Adipocyte (in vitro differentiated cells): ENCODE measurements around the gene SLC30A7.

Experiments
- DNase-seq: peaks from one replicate; pipeline ENCODE4 v3.0.0-alpha.2; 2015; ENCODE audit warnings: low read depth
- H3K27me3 ChIP-seq: replicated peaks from 2 replicates; pipeline ENCODE4 v1.7.0; 2013; ENCODE audit warnings: mild to moderate bottlenecking, low read length, moderate library complexity; ENCODE audit not compliant: control insufficient read depth, insufficient read depth
- H3K36me3 ChIP-seq: 2 replicates; pipeline ENCODE4 v1.7.0; 2013; ENCODE audit warnings: low read length, mild to moderate bottlenecking, moderate library complexity; ENCODE audit not compliant: control insufficient read depth, insufficient read depth, severe bottlenecking
- H3K4me1 ChIP-seq: 2 replicates; pipeline ENCODE4 v1.7.0; 2013; ENCODE audit warnings: mild to moderate bottlenecking, low read length, moderate library complexity; ENCODE audit not compliant: control insufficient read depth, insufficient read depth
- H3K4me3 ChIP-seq: 2 replicates; pipeline ENCODE4 v1.7.0; 2013; ENCODE audit warnings: mild to moderate bottlenecking, low read length, moderate library complexity
- H3K9ac ChIP-seq: 2 replicates; pipeline ENCODE4 v1.7.0; 2013; ENCODE audit warnings: mild to moderate bottlenecking, low read length, moderate library complexity
- H3K9me3 ChIP-seq: 2 replicates; pipeline ENCODE4 v1.7.0; 2013; ENCODE audit warnings: mild to moderate bottlenecking, low read length, moderate library complexity; ENCODE audit not compliant: control insufficient read depth

SLC30A7 gene

DNA sequence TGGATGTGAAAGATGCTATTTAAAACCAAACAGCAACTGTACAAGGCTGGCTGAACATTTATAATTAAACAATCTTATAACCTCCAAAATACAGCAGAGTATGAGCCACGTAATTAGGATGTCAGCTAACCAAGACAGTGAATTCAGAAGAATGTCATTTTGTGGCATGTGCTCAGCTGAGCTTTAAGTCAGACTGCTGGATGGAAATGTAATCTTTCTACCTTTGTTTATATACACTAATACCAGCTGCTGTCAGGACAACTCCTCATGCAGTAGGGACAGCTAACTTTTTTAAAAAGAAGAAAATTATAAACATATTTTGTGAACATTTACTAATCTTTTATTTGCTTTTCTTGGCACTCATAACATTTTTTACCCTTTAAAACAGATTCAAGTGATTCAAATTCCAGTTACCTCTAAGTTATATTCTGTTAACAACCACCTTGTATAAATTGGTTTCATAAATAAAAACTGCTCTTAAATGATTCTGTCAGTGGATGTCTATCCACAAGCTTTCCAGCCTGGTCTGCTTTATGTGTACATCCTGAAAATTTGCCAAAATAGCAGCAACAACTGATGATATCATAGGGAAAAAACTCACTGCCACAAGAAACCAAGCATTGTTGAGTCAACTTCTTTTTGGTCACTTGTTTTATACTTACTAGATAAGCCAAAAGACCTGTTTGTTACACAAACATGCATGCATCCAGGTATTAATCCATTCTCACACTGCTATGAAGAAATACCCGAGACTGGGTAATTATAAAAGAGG is 93.6 kb downstream of the SLC30A7 start:
- peaks cover 8% of the 10 kb centered on the region for H3K4me1 ChIP-seq
- DNase-seq: peak; percentile 86
- H3K27me3 ChIP-seq: no peaks in the 10 kb centered on the region
- H3K36me3 ChIP-seq: peaks cover 23% of the 10 kb centered on the region
- H3K9ac ChIP-seq: no peak overlapping the region
- no peak overlapping the region for H3K4me3 ChIP-seq
- H3K9me3 ChIP-seq: no peaks in the 10 kb centered on the region

DNA sequence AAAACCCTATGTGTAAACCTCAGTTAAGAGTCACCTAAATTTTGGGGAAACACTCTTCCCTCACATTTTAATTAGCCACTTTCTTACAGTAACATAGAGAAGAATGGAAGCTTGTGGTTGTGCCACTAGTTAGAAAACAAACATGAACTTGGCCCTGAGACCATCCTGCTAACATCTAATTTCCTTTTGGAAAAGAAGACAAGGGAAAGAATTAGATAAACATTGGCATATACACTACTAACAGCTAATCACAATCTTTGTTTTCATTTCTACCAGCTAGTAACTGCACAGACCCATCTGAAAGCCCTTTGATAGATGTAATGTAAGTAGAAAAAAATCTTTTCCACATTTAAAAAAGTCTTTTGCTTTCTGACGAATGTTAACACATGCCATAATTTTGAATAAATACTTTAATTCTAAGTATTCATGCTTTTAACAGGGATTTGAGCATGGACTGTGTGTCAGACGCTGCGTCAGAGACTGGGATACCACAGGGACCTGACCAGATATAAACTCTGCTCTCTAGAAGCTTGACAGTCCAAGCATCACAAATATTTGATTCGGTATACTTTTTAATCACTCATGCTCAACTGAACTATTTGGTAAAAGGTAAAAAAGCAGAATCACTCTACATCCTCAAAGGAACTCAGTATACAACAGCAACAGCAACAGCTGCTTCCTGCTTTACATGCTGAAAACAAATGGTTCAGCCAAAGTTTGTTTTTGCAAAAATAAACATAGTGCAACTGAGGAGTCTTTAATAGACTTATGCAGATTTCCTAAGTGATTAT is 99.5 kb downstream of the SLC30A7 start:
- Histone ChIP-seq H3K4me1 (peaks cover 5% of the 10 kb centered on the region), H3K36me3 (peaks cover 25% of the 10 kb centered on the region), H3K4me3 (no peak overlapping the region), H3K27me3 (no peaks in the 10 kb centered on the region), H3K9ac (no peak overlapping the region), H3K9me3 (no peaks in the 10 kb centered on the region)
- DNase-seq: no peak

DNA sequence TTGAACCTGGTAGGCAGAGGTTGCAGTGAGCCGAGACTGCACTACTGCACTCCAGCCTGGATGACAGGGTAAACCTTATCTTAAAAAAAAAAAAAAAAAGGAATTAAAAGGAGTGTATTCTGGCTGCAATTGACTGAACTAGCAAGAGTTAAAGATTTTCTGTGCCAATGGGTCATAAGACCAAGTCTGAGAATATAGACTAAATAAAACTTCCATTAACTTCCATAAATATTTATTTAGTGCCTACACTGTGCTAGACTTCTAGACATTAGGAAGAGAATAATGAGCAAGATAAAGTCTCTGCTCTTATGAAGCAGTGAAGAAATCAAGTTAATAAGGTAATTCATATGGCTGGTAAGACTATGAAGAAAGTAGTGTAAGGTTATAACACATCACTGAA is 102.5 kb downstream of the SLC30A7 start:
- H3K4me1 ChIP-seq: peaks cover 17% of the 10 kb centered on the region
- H3K36me3 ChIP-seq: peaks cover 24% of the 10 kb centered on the region
- no peaks in the 10 kb centered on the region for H3K9me3 ChIP-seq
- no peaks in the 10 kb centered on the region for H3K27me3 ChIP-seq
- no peak for DNase-seq
- no peak overlapping the region for H3K9ac ChIP-seq
- no peak overlapping the region for H3K4me3 ChIP-seq

DNA sequence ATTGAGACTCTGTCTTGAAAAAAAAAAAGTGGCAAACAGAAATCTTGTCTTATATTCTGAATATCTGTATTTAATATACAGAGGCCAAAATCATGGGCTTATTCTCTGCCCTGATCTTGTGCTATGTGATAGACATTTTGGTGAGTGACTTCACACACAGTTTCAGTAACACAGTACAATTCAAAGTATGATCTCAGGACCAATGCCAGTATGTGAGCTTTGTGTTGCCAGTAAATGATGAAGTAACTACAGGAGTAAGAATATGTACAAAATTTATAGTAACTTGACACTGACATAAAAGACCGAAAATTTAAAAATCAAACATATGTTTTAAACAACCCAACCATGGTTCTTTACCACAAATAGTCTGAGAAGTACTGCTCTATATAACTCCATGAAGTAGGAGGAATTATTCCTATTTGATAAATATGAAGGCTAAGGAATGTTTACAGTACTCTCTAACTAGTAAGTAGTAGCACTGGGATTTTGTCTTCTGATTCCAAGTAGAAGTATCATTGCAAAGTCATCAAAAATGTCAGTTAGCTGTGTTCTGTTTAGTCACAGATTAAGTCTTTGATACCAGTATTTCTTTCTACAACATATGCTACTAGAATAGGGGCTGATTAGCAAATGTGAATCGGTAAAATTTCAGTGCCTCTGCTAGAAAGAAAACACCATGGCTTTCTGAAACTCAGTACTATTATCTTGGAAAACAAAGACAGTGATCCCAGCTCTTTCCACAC is 104.4 kb downstream of the SLC30A7 start:
- Histone ChIP-seq H3K4me3 (no peak overlapping the region), H3K27me3 (no peaks in the 10 kb centered on the region), H3K9ac (no peak overlapping the region), H3K36me3 (peaks cover 24% of the 10 kb centered on the region), H3K4me1 (peaks cover 35% of the 10 kb centered on the region), H3K9me3 (no peaks in the 10 kb centered on the region)
- DNase-seq: peak; percentile 66

DNA sequence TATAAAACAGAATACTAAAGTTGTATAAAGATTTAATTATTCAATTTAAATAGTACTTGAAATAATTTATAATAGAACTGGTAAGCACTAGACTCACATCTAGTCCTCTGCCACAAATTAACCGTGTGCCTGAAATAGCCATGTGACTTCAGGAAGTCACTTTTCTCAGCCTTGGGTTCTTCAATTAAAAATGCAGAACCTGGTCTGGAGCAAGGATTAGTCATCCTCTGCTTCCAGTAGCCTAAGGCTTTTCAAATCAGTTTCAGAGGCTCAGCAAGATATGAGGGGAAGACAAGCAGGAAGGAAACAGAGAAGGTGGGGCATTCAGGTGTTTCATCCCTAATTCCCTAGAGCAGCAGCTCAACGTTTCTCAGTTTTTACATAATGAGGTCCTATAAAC is 106.7 kb downstream of the SLC30A7 start:
- no peaks in the 10 kb centered on the region for H3K9me3 ChIP-seq
- DNase-seq: peak; percentile 50
- H3K36me3 ChIP-seq: peaks cover 15% of the 10 kb centered on the region
- no peak overlapping the region for H3K9ac ChIP-seq
- no peaks in the 10 kb centered on the region for H3K27me3 ChIP-seq
- peaks cover 37% of the 10 kb centered on the region for H3K4me1 ChIP-seq
- no peak overlapping the region for H3K4me3 ChIP-seq

DNA sequence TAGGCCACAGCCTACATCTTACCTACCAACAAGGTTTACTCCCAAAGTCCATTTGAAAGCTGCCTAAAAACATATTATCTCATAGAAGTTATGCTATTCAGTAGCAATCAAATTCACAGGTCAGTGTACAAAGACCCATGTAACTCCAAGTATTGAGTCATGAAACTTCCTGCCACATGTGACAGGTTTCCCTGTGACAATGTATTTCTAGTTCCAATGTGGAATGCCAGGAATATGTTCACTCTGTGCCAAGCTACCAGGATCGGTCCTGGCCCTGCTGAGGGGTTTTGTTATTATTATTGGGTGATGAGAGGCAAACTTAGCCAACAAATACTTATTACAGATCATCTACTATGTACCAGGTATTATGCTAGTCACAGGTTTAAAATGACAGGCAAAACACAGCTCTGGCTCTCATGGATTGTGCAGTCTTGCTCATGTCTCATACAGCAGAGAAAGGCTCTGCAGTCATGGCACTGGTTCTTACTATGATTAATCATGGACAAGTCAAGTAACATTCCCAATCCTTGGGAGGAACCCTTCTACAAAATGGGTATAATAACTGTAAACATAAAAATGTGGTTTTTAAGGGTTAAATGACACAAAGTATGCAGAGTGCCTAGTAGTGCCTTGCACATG is 107.2 kb downstream of the SLC30A7 start:
- no peaks in the 10 kb centered on the region for H3K27me3 ChIP-seq
- H3K9ac ChIP-seq: no peak overlapping the region
- H3K4me3 ChIP-seq: no peak overlapping the region
- peaks cover 37% of the 10 kb centered on the region for H3K4me1 ChIP-seq
- peaks cover 13% of the 10 kb centered on the region for H3K36me3 ChIP-seq
- no peaks in the 10 kb centered on the region for H3K9me3 ChIP-seq
- DNase-seq: no peak

DNA sequence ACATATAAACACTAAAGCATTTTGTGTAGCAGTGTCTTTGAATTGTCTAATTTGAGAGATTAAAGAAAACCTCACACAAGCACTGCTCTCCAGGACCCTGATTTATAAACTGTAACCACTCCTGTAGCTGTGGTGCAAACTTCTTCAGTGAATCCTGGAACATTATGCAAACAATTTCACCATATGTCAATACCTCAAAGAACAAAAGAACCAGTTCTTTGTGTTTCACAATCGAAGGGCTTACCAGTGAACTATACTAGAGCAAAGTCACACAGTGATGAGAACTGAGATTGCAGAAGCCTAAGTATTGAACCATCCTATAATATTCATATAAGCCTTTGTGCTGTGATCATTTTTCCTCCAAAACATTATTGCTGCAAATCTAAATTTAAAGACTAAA is 108.2 kb downstream of the SLC30A7 start:
- peaks cover 13% of the 10 kb centered on the region for H3K36me3 ChIP-seq
- DNase-seq: peak; percentile 89
- peak overlapping the region; percentile 43 for H3K9ac ChIP-seq
- H3K4me3 ChIP-seq: peak overlapping the region; percentile 4
- H3K9me3 ChIP-seq: no peaks in the 10 kb centered on the region
- peaks cover 37% of the 10 kb centered on the region for H3K4me1 ChIP-seq
- no peaks in the 10 kb centered on the region for H3K27me3 ChIP-seq

DNA sequence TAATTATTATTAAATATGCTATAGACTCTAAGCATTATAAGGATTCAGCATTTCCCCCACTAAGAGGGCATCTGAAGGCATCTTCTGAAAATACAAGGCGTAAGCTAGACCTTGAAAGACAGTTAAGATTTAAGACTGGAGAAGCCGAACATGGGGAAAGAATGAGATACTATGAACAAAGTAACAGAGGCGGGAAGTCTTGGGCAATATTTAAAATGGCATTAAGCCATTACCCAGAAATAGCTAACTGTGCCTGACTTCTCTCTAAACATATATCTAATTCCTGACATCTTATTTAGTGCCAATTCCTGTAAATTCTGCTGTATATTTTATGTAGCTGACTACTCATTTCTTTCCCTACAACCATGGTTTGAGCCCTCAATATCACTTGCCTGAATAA is 108.8 kb downstream of the SLC30A7 start:
- DNase-seq: peak; percentile 77
- Histone ChIP-seq H3K4me3 (peak overlapping the region; percentile 4), H3K27me3 (no peaks in the 10 kb centered on the region), H3K9ac (no peak overlapping the region), H3K36me3 (peaks cover 13% of the 10 kb centered on the region), H3K4me1 (peaks cover 37% of the 10 kb centered on the region), H3K9me3 (no peaks in the 10 kb centered on the region)

DNA sequence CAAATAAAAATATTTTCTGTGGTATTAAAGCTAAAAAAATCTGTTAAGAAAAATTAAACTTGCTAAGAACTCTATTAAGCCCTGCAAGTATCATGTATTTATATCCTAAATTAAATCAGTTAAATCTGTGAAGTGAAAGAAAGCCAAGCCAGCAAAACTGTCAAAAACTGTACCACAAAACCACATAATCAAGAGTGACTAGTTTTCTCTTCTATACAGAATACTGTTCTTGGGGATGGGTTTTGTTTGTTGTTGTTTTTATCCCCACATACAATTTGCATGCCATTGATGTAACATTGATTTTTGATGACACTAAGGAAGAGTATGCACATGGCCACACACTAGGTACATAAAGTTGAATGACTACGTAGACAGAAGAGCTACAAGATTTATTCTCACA is 109.3 kb downstream of the SLC30A7 start:
- Histone ChIP-seq H3K27me3 (no peaks in the 10 kb centered on the region), H3K36me3 (peaks cover 12% of the 10 kb centered on the region), H3K9ac (no peak overlapping the region), H3K9me3 (no peaks in the 10 kb centered on the region), H3K4me3 (no peak overlapping the region), H3K4me1 (peaks cover 34% of the 10 kb centered on the region)
- DNase-seq: no peak

DNA sequence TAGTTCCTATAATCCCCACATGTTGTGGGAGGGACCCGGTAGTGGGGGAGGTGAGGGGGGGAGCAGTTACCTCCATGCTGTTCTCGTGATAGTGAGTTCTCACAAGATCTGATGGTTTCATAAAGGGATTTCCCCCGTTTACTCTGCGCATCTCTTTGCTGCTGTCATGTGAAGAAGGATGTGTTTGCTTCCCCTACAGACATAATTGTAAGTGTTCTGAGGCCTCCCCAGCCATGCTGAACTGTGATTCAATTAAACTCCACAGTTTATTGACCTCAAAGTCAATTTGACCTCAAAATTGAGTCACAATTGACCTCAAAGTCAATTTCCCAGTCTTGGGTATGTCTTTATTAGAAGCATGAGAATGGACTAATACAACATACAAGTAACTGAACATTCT is 110.0 kb downstream of the SLC30A7 start:
- Histone ChIP-seq H3K9me3 (no peaks in the 10 kb centered on the region), H3K9ac (no peak overlapping the region), H3K27me3 (no peaks in the 10 kb centered on the region), H3K36me3 (peaks cover 10% of the 10 kb centered on the region), H3K4me3 (no peak overlapping the region), H3K4me1 (peaks cover 30% of the 10 kb centered on the region)
- no peak for DNase-seq

DNA sequence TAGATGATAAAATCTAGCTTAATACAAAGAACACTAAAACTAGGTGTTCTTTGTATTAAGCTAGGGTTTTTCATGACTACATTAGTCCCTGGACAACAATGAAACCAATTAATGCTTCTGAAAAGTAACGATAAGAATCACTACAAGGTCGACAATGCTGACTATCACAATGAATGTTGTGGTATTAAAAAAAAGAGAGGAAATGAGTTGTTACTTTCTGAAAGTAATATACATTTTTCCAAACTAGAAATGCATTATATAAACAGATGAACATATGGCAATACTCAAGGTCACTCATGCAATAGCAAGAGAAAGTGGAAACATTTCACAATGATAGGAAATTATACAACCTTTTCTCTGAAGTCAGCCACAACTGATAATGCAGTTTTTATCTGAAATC is 110.7 kb downstream of the SLC30A7 start:
- Histone ChIP-seq H3K36me3 (peaks cover 5% of the 10 kb centered on the region), H3K9me3 (no peaks in the 10 kb centered on the region), H3K9ac (no peak overlapping the region), H3K4me1 (peaks cover 30% of the 10 kb centered on the region), H3K4me3 (no peak overlapping the region), H3K27me3 (no peaks in the 10 kb centered on the region)
- peak; percentile 73 for DNase-seq
